OCI-LY7 (cell line): Measurements from ENCODE around the gene ARPC2. TPM values are rescaled to one million over a fixed set of nuclear protein-coding genes. Genes with fewer than 3 reads are reported as not detected.
A peak's percentile ranks its signal among the peaks of the same experiment; 100 is the strongest.

ENCODE experiments used
- BruUV-seq: library from RNA; stranded (reverse); fragments of 400-500 nt; replicated peaks from 2 replicates; lab custom pipeline; 2021; lab: Mats Ljungman, UMichigan
- CTCF ChIA-PET: fragments of 300-600 bp; sonication (Branson Sonifier 250); formaldehyde crosslinking; loops from one replicate; lab custom pipeline; 2022; ENCODE audit warnings: antibody characterized with exemption; ENCODE audit not compliant: unreplicated experiment; lab: Charles Lee
- POLR2A ChIA-PET: fragments of 300-600 bp; sonication (Branson Sonifier 250); formaldehyde crosslinking; loops from one replicate; lab custom pipeline; 2022; ENCODE audit warnings: antibody characterized with exemption; lab: Charles Lee
- DNase-seq: peaks from one replicate; pipeline ENCODE4 v3.0.0-alpha.2; 2015; ENCODE audit warnings: low spot score
- H2AFZ ChIP-seq: fragments of 200-600 bp; sonication (generic), shearing (Covaris generic); 2 replicates; pipeline ENCODE4 v1.6.1; 2014; ENCODE audit warnings: mild to moderate bottlenecking, antibody characterized with exemption, low read length, moderate library complexity
- H3K27ac ChIP-seq: fragments of 200-600 bp; sonication (generic); 2 replicates; pipeline ENCODE4 v1.5.1; 2014; ENCODE audit warnings: mixed run types, low read depth, mild to moderate bottlenecking, moderate library complexity, low read length, inconsistent platforms; ENCODE audit not compliant: poor library complexity, severe bottlenecking
- H3K36me3 ChIP-seq: fragments of 200-600 bp; sonication (generic); 2 replicates; pipeline ENCODE4 v1.6.1; 2014; ENCODE audit warnings: mild to moderate bottlenecking, antibody characterized with exemption, low read length, moderate library complexity, mixed read lengths; ENCODE audit not compliant: insufficient read depth
- H3K4me1 ChIP-seq: fragments of 200-600 bp; sonication (generic); 2 replicates; pipeline ENCODE4 v1.5.1; 2014; ENCODE audit warnings: mild to moderate bottlenecking, low read length; ENCODE audit not compliant: insufficient read depth, poor library complexity, severe bottlenecking
- H3K4me2 ChIP-seq: fragments of 200-600 bp; sonication (generic); 2 replicates; pipeline ENCODE4 v1.6.1; 2014; ENCODE audit warnings: mild to moderate bottlenecking, low read length
- H3K4me3 ChIP-seq: fragments of 200-600 bp; sonication (generic); 2 replicates; pipeline ENCODE4 v1.5.1; 2014; ENCODE audit warnings: mild to moderate bottlenecking, low read depth, low read length; ENCODE audit not compliant: poor library complexity, severe bottlenecking
- H3K79me2 ChIP-seq: fragments of 200-600 bp; sonication (generic); 2 replicates; pipeline ENCODE4 v1.6.1; 2016; ENCODE audit warnings: low read depth, mild to moderate bottlenecking, low read length, moderate library complexity, mixed read lengths; ENCODE audit not compliant: insufficient read depth
- H3K9me2 ChIP-seq: fragments of 200-600 bp; sonication (generic); 2 replicates; pipeline ENCODE4 v1.6.1; 2016; ENCODE audit warnings: mild to moderate bottlenecking, low read length, mixed read lengths; ENCODE audit not compliant: insufficient read depth
- H3K9me3 ChIP-seq: fragments of 200-600 bp; sonication (generic); 2 replicates; pipeline ENCODE4 v1.6.1; 2014; ENCODE audit warnings: mild to moderate bottlenecking, mixed run types, low read length, mixed read lengths
- H4K20me1 ChIP-seq: fragments of 200-600 bp; sonication (generic); 2 replicates; pipeline ENCODE4 v1.6.1; 2014; ENCODE audit warnings: mild to moderate bottlenecking, antibody characterized with exemption, low read length, moderate library complexity, mixed read lengths; ENCODE audit not compliant: insufficient read depth
- CTCF ChIP-seq: fragments of 200-600 bp; sonication (generic); conservative IDR thresholded peaks from 2 replicates; pipeline ENCODE4 v1.5.1; 2014; ENCODE audit warnings: mild to moderate bottlenecking, antibody characterized with exemption, low read length, moderate library complexity, mixed read lengths
- EZH2phosphoT487 ChIP-seq: fragments of 200-600 bp; sonication (generic); IDR thresholded peaks from 2 replicates; pipeline ENCODE4 v1.6.1; 2018; ENCODE audit warnings: low read depth, borderline replicate concordance, mild to moderate bottlenecking, mixed run types, antibody characterized with exemption, low read length, moderate library complexity, mixed read lengths
- intact Hi-C: fragments of 100-400 bp; cut with micrococcal nuclease; formaldehyde crosslinking; loops from one replicate; pipeline ENCODE4 v1.10.0; 2022; ENCODE audit not compliant: unreplicated experiment
- total RNA-seq, 2 experiments: library from RNA; depleted of rRNA in 1 of 2; stranded (reverse); fragments of >200 nt in 1 of 2; shearing (Covaris generic) in 1 of 2; gene quantifications; 2 replicates each; pipeline ENCODE4 v1.2.3, GENCODE V29; 2014 to 2022

The ARPC2 gene
- total RNA-seq, 2 experiments from 2014 or later: 264 to 545 TPM

- Histone ChIP-seq H3K27ac (peak within 1 kb of the TSS; percentile 44), H3K4me3 (peak within 1 kb of the TSS; percentile 97), H3K36me3 (peaks cover 42% of the 10 kb centered on the region), H3K4me1 (peaks cover 23% of the 10 kb centered on the region), H3K79me2 (peaks cover 23% of the 10 kb centered on the region; the same call in 1 of the 2 replicates), H3K9me2 (no peaks in the 10 kb centered on the region), H3K9me3 (no peaks in the 10 kb centered on the region), H3K4me2 (peak within 1 kb of the TSS; percentile 98), H4K20me1 (no peaks in the 10 kb centered on the region), H2AFZ (peak within 1 kb of the TSS; percentile 54; the same call in 1 of the 2 replicates)
- POLR2A ChIA-PET: interaction anchor here (0.5 to 4.2 kb wide), 16 partner anchors 11 to 279 kb away, joined by 3 to 35 read pairs (median 4); no protein-coding TSS in a partner anchor
- no TSS peak for BruUV-seq
- TF ChIP-seq EZH2phosphoT487 (no peak), CTCF (0 out of 2 replicates have a peak, but pooled peaks have one; percentile 24)
- CTCF ChIA-PET: interaction anchor here (0.5 to 0.6 kb wide), 2 partner anchors 29 to 130 kb away, joined by 3 read pairs; partner anchors contain the start of gene CTDSP1
- DNase-seq: peak; percentile 100
- intact Hi-C loops: loop anchor here (1.0 to 5.0 kb wide), 6 partner anchors 51 to 377 kb away; partner anchors contain the start of genes CNOT9, CXCR1 and USP37
These were observed 53.1 kb downstream of the ARPC2 start, which contains the start of the genes AAMP and PNKD for GRCh38 chr2:218269900-218270720. Gene AAMP, minus strand, starts transcription at chr2:218270137. Its CDS starts 51 bp downstream, at chr2:218270086. Gene PNKD, plus strand, starts transcription at chr2:218270519. Its CDS starts 17 bp downstream, at chr2:218270536.

- Histone ChIP-seq H3K36me3 (peaks cover 48% of the 10 kb centered on the region), H3K79me2 (peaks cover 23% of the 10 kb centered on the region; the same call in 1 of the 2 replicates), H3K27ac (peak overlapping the region; percentile 44), H3K4me1 (peaks cover 23% of the 10 kb centered on the region), H2AFZ (peak overlapping the region; percentile 54; the same call in 1 of the 2 replicates), H3K4me2 (peak overlapping the region; percentile 86), H3K9me3 (no peaks in the 10 kb centered on the region), H3K9me2 (no peaks in the 10 kb centered on the region), H4K20me1 (no peaks in the 10 kb centered on the region), H3K4me3 (peak overlapping the region; percentile 97)
- BruUV-seq: no TSS peak
- POLR2A ChIA-PET: interaction anchor here (0.5 to 4.2 kb wide), 15 partner anchors 11 to 150 kb away, joined by 3 to 35 read pairs (median 4); no protein-coding TSS in a partner anchor
- CTCF ChIA-PET: interaction anchor here (0.5 to 3.3 kb wide), 4 partner anchors 15 to 129 kb away, joined by 3 to 17 read pairs (median 4); partner anchors contain the start of gene CTDSP1
- no peak for TF ChIP-seq EZH2phosphoT487
- TF ChIP-seq CTCF: no peak
- intact Hi-C loops: loop anchor here (1.0 to 5.0 kb wide), 6 partner anchors 52 to 376 kb away; partner anchors contain the start of genes CNOT9, CXCR1 and USP37
- DNase-seq: peak; percentile 48
These were observed 53.9 kb downstream of the ARPC2 start for GRCh38 chr2:218270721-218271486.
